Esophagus muscularis mucosa (tissue), 3 donors: ENCODE results near the gene ZNF407.

ENCODE experiments used
- POLR2A ChIP-seq: fragments of 450-650 bp; IDR thresholded peaks from one replicate; pipeline ENCODE4 v1.6.1; 2017; ENCODE audit warnings: antibody characterized with exemption, moderate library complexity, mild to moderate bottlenecking, low read depth
- POLR2AphosphoS5 ChIP-seq, 2 donors: sonication (generic); formaldehyde crosslinking; IDR thresholded peaks; one replicate each; pipeline ENCODE4 v1.6.1; 2017; ENCODE audit warnings: antibody characterized with exemption in 2 of 2
- TF ChIP-seq, protein P1 (sequence below), 3 experiments: fragments of 200-600 bp in 2 of 3; fragments of 450-650 bp in 1 of 3; sonication (generic) in 2 of 3; IDR thresholded peaks; one replicate each; pipeline ENCODE4 v1.5.1; 2017 to 2019; ENCODE audit warnings: antibody characterized with exemption in 3 of 3, mild to moderate bottlenecking in 2 of 3, moderate library complexity in 1 of 3

DNA sequence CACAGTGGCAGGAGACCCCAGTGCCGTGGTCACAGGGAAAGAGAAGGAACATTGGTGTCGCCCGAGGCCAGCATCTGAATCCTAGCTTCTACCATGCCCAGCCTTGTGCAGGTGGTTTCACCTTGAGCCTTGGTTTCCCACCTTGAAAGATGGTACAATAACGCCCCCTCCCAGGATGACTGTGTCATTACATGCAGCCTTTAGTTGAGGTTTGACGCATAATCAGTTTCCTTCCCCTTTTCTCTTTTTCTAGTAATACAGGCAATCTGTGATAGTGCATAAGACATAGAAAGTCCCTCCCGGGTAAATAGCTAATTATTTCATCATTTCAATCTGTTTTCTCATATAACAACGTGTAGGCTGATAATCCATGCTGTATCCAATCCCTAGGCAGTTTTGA lies 29.8 kb upstream of the ZNF407 start:
- TF ChIP-seq, protein P1, sequence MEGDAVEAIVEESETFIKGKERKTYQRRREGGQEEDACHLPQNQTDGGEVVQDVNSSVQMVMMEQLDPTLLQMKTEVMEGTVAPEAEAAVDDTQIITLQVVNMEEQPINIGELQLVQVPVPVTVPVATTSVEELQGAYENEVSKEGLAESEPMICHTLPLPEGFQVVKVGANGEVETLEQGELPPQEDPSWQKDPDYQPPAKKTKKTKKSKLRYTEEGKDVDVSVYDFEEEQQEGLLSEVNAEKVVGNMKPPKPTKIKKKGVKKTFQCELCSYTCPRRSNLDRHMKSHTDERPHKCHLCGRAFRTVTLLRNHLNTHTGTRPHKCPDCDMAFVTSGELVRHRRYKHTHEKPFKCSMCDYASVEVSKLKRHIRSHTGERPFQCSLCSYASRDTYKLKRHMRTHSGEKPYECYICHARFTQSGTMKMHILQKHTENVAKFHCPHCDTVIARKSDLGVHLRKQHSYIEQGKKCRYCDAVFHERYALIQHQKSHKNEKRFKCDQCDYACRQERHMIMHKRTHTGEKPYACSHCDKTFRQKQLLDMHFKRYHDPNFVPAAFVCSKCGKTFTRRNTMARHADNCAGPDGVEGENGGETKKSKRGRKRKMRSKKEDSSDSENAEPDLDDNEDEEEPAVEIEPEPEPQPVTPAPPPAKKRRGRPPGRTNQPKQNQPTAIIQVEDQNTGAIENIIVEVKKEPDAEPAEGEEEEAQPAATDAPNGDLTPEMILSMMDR (IDR thresholded peaks at IDR 0.05) = no peak
- no peak for TF ChIP-seq POLR2A
- no peak for TF ChIP-seq POLR2AphosphoS5 (IDR thresholded peaks at IDR 0.05)
